GM12878 (cell line): ENCODE results near the gene NRK. TPM values are rescaled to one million over a fixed set of nuclear protein-coding genes. Genes with fewer than 3 reads are reported as not detected.
"Not testable (repeated sequence)": the region's sequence is repeated elsewhere in the genome, so short reads cannot be mapped to it uniquely, and the experiment has no call there.

Experiments used
- ATAC-seq: fragments of 200-7000 bp; cut with Tn5 transposase; 3 replicates; pipeline ENCODE4 v1.9.1; 2020; ENCODE audit warnings: mild to moderate bottlenecking, moderate library complexity
- BruUV-seq: library from RNA; stranded (reverse); fragments of 400-500 nt; replicated peaks from 2 replicates; lab custom pipeline; 2021; lab: Mats Ljungman, UMichigan
- CTCF ChIA-PET: fragments of 300-600 bp; sonication (Branson Sonifier 250); formaldehyde crosslinking; extraction: SDS; loops from one replicate; lab custom pipeline; 2021; ENCODE audit warnings: inconsistent platforms; lab: Yijun Ruan, JAX
- POLR2A ChIA-PET: fragments of 350-600 bp; formaldehyde crosslinking; extraction: SDS; loops from one replicate; lab custom pipeline; 2021; ENCODE audit warnings: inconsistent platforms; lab: Charles Lee
- RAD21 ChIA-PET: fragments of 300-600 bp; sonication (Branson Sonifier 250); formaldehyde crosslinking; loops from one replicate; lab custom pipeline; 2023; ENCODE audit warnings: antibody characterized with exemption; ENCODE audit not compliant: unreplicated experiment; lab: Charles Lee
- SMC1A ChIA-PET: fragments of 300-600 bp; sonication (Branson Sonifier 250); formaldehyde crosslinking; loops from one replicate; lab custom pipeline; 2023; ENCODE audit not compliant: unreplicated experiment, uncharacterized antibody; lab: Charles Lee
- DNase-seq: peaks from one replicate; pipeline ENCODE4 v3.0.0-alpha.2; 2011; ENCODE audit warnings: low read depth, low spot score
- FAIRE-seq: peaks from 3 replicates; lab custom pipeline; 2011; peaks lifted over from hg19 to GRCh38; lab: Jason Lieb, UNC
- H2AFZ ChIP-seq: 2 replicates; pipeline ENCODE4 v1.6.0; 2011; ENCODE audit warnings: low read depth, low read length, control low read depth; ENCODE audit not compliant: control insufficient read depth
- H3K27ac ChIP-seq: 2 replicates; pipeline ENCODE4 v1.5.1; 2011; ENCODE audit warnings: control low read depth; ENCODE audit not compliant: control insufficient read depth, insufficient read depth
- H3K27me3 ChIP-seq, 2 experiments: replicated peaks in 1 of 2; 2 replicates each; pipeline versions ENCODE4 v1.6.0 to v1.6.1; 2011; ENCODE audit warnings: low read length in 1 of 2; ENCODE audit not compliant: control insufficient read depth in 2 of 2, insufficient read depth in 2 of 2
- H3K36me3 ChIP-seq, 2 experiments: 2 replicates each; pipeline ENCODE4 v1.5.1; 2011; ENCODE audit warnings: low read length in 1 of 2; ENCODE audit not compliant: control insufficient read depth in 2 of 2, insufficient read depth in 2 of 2
- H3K4me1 ChIP-seq: 2 replicates; pipeline ENCODE4 v1.6.1; 2011; ENCODE audit warnings: mild to moderate bottlenecking, low read length, moderate library complexity, mixed read lengths; ENCODE audit not compliant: control insufficient read depth, insufficient read depth
- H3K4me2 ChIP-seq: 2 replicates; pipeline ENCODE4 v1.6.0; 2011; ENCODE audit warnings: control low read depth; ENCODE audit not compliant: control insufficient read depth, insufficient read depth
- H3K4me3 ChIP-seq: fragments of 200-600 bp; sonication (generic); 2 replicates; pipeline ENCODE4 v1.5.1; 2016
- H3K79me2 ChIP-seq: 2 replicates; pipeline ENCODE4 v1.6.0; 2011; ENCODE audit warnings: low read length; ENCODE audit not compliant: control insufficient read depth, insufficient read depth
- H3K9ac ChIP-seq: 2 replicates; pipeline ENCODE4 v1.8.0; 2011; ENCODE audit warnings: low read length, control low read depth, mixed read lengths; ENCODE audit not compliant: control insufficient read depth, insufficient read depth
- H3K9me3 ChIP-seq: replicated peaks from 3 replicates; pipeline ENCODE4 v1.5.1; 2011; ENCODE audit warnings: mild to moderate bottlenecking, low read length; ENCODE audit not compliant: control insufficient read depth, insufficient read depth
- H4K20me1 ChIP-seq: 2 replicates; pipeline ENCODE4 v1.6.0; 2011; ENCODE audit not compliant: control insufficient read depth, insufficient read depth
- CHD4 ChIP-seq: fragments of 200-600 bp; sonication (generic); IDR thresholded peaks from 2 replicates; pipeline ENCODE4 v1.6.1; 2016; ENCODE audit warnings: mild to moderate bottlenecking
- FOS ChIP-seq: IDR thresholded peaks from 3 replicates; pipeline ENCODE4 v1.6.1; 2011; ENCODE audit warnings: borderline replicate concordance; ENCODE audit not compliant: insufficient read length; ENCODE audit errors: extremely low read depth
- NFIC ChIP-seq: IDR thresholded peaks from 2 replicates; pipeline ENCODE4 v1.6.1; 2012; ENCODE audit warnings: low read depth, mild to moderate bottlenecking, inconsistent platforms, low read length, moderate library complexity
- ZNF217 ChIP-seq: fragments of 450-650 bp; IDR thresholded peaks from 2 replicates; pipeline ENCODE4 v1.6.1; 2017; ENCODE audit warnings: antibody characterized with exemption, mild to moderate bottlenecking
- ZNF24 ChIP-seq: fragments of 450-650 bp; IDR thresholded peaks from 2 replicates; pipeline ENCODE4 v1.6.1; 2017; ENCODE audit warnings: antibody characterized with exemption, mild to moderate bottlenecking
- WGBS: methylation state at CpG from one replicate; pipeline ENCODE4 v1.1.6; 2016; ENCODE audit warnings: low lambda C conversion rate; ENCODE audit not compliant: insufficient replicate concordance, insufficient coverage; ENCODE audit errors: missing lambda C conversion rate; 5-methylcytosine and 5-hydroxymethylcytosine counted together
- in situ Hi-C: fragments of 300-500 bp; cut with MboI; formaldehyde crosslinking; loops from 9 replicates; pipeline ENCODE4 v1.14.3; 2018; ENCODE audit warnings: mixed read lengths
- intact Hi-C: fragments of 100-400 bp; cut with micrococcal nuclease; formaldehyde crosslinking; loops from one replicate; pipeline ENCODE4 v1.14.2; 2022; ENCODE audit not compliant: unreplicated experiment
- polyA plus RNA-seq, 11 experiments: library from polyadenylated mRNA; depleted of rRNA in 4 of 11; unstranded in 6 of 11; stranded (reverse) in 5 of 11; fragments of >200 nt; fragmentation: Nextera tagmentation in 4 of 11; fragmentation: Illumina TruSeq in 1 of 11; extraction: Ambion mirVana in 4 of 11; extraction: Trizol in 1 of 11; gene quantifications; 1 replicate in 1 of 11; 2 replicates in 10 of 11; pipeline versions ENCODE4 v1.2.1 to v1.2.3, GENCODE V29; 2011 to 2016; ENCODE audit warnings: inconsistent platforms in 2 of 11, missing spikeins in 2 of 11, low read depth in 1 of 11
- total RNA-seq, 4 experiments: library from RNA; depleted of rRNA in 3 of 4; stranded (reverse); fragments of >200 nt in 3 of 4; fragmentation: Illumina TruSeq in 1 of 4; extraction: Trizol in 1 of 4; gene quantifications; 2 replicates each; pipeline versions ENCODE4 v1.2.1 to v1.2.3, GENCODE V29; 2013 to 2021
- TF ChIP-seq, protein P1 (sequence below): fragments of 450-650 bp; IDR thresholded peaks from 2 replicates; pipeline ENCODE4 v1.6.1; 2017; ENCODE audit warnings: mild to moderate bottlenecking, low read depth, inconsistent platforms; ENCODE audit not compliant: poor library complexity, severe bottlenecking
- TF ChIP-seq, protein P2 (sequence below): IDR thresholded peaks from 2 replicates; pipeline ENCODE4 v1.6.1; 2011; ENCODE audit warnings: mild to moderate bottlenecking, low read depth, low read length, moderate library complexity; ENCODE audit not compliant: insufficient replicate concordance

Gene NRK
- total and polyA plus RNA-seq, 10 of the 15 experiments (the other 5 are each of a cell fraction or from before 2014, with no cell fraction given), result 0.15 TPM; not detected in 9

DNA sequence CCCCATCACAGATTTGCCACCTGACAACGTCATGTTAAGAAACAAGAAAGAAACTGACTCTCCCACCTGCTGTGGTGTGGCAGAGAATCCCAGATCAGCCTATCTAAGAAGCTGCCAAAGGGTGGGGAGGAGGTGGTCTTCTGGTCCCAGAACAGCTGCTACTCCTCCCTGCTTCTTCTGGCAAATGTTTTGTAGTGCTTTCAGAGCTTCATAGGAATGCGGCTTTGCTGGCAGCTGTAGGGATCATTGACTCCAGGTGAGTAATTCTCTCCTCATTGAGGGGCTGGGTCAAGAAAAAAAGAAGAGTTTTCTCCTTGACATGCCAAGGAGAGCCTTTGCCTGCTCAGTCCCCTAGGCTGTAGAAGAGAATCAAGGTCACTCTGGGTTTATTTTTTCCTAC is 23.3 kb downstream of the NRK start (continued):
- TF ChIP-seq, protein P1, sequence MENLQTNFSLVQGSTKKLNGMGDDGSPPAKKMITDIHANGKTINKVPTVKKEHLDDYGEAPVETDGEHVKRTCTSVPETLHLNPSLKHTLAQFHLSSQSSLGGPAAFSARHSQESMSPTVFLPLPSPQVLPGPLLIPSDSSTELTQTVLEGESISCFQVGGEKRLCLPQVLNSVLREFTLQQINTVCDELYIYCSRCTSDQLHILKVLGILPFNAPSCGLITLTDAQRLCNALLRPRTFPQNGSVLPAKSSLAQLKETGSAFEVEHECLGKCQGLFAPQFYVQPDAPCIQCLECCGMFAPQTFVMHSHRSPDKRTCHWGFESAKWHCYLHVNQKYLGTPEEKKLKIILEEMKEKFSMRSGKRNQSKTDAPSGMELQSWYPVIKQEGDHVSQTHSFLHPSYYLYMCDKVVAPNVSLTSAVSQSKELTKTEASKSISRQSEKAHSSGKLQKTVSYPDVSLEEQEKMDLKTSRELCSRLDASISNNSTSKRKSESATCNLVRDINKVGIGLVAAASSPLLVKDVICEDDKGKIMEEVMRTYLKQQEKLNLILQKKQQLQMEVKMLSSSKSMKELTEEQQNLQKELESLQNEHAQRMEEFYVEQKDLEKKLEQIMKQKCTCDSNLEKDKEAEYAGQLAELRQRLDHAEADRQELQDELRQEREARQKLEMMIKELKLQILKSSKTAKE, result no peak
- no peak for TF ChIP-seq ZNF24

DNA sequence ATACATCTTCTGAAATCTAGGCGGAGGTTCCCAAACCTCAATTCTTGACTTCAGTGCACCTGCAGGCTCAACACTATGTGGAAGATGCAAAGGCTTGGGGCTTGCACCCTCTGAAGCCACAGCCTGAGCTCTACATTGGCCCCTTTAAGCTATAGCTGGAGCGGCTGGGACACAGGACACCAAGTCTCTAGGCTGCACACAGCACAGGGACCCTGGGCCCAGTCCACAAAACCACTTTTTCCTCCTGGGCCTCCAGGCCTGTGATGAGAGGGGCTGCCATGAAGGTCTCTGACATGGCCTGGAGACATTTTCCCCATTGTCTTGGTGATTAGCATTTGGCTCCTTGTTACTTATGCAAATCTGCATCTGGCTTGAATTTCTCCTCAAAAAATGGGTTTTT is 27.8 kb downstream of the NRK start:
- DNase-seq, POLR2A ChIA-PET, H2AFZ ChIP-seq, H3K79me2 ChIP-seq, RAD21 ChIA-PET, BruUV-seq, H3K4me2 ChIP-seq, H3K27me3 ChIP-seq, FAIRE-seq, in situ Hi-C loops, SMC1A ChIA-PET, H3K4me1 ChIP-seq, H3K4me3 ChIP-seq, ATAC-seq, H4K20me1 ChIP-seq, H3K9ac ChIP-seq, H3K9me3 ChIP-seq, H3K27ac ChIP-seq, intact Hi-C loops, CTCF ChIA-PET, H3K36me3 ChIP-seq: not testable (repeated sequence)
- WGBS, result 34% methylated on average over 2 of the region's 2 CpGs

- H3K4me3 ChIP-seq, result no peak overlapping the region
- H3K36me3 ChIP-seq, result no peaks in the 10 kb centered on the region
- in situ Hi-C loops (no loop called here), intact Hi-C loops (no loop called here)
- POLR2A ChIA-PET, result no interaction called here
- no TSS peak for BruUV-seq
- WGBS, result 10% methylated on average over 3 of the region's 3 CpGs
- H3K9ac ChIP-seq, result no peak overlapping the region
- ATAC-seq (no peak), DNase-seq (no peak), FAIRE-seq (no peak)
- no peaks in the 10 kb centered on the region for H3K27me3 ChIP-seq
- SMC1A ChIA-PET, result no interaction called here
- CTCF ChIA-PET, result no interaction called here
- no peaks in the 10 kb centered on the region for H4K20me1 ChIP-seq
- H3K79me2 ChIP-seq, result no peaks in the 10 kb centered on the region
- no peaks in the 10 kb centered on the region for H3K4me1 ChIP-seq
- TF ChIP-seq ZNF217, result no peak
- TF ChIP-seq, protein P2, sequence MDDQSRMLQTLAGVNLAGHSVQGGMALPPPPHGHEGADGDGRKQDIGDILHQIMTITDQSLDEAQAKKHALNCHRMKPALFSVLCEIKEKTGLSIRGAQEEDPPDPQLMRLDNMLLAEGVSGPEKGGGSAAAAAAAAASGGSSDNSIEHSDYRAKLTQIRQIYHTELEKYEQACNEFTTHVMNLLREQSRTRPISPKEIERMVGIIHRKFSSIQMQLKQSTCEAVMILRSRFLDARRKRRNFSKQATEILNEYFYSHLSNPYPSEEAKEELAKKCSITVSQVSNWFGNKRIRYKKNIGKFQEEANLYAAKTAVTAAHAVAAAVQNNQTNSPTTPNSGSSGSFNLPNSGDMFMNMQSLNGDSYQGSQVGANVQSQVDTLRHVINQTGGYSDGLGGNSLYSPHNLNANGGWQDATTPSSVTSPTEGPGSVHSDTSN, result no peak
- no peak for TF ChIP-seq NFIC
- no peak for TF ChIP-seq CHD4
- no peak for TF ChIP-seq FOS
- no peaks in the 10 kb centered on the region for H3K9me3 ChIP-seq
- no peak overlapping the region for H3K27ac ChIP-seq
- no peak overlapping the region for H2AFZ ChIP-seq
- RAD21 ChIA-PET, result no interaction called here
- H3K4me2 ChIP-seq, result no peak overlapping the region
Measured at GRCh38 chrX:105865709-105866108, 43.4 kb downstream of the NRK start.
